GM18951 (cell line): ENCODE results near the gene BNC2.

ENCODE experiments used
- POLR2A ChIP-seq: IDR thresholded peaks from 4 replicates; pipeline ENCODE4 v1.6.1; 2011; ENCODE audit warnings: mild to moderate bottlenecking; ENCODE audit not compliant: insufficient read length, insufficient read depth; ENCODE audit errors: extremely low read depth
- in situ Hi-C: fragments of 300-500 bp; cut with MboI; formaldehyde crosslinking; loops from one replicate; pipeline ENCODE4 v1.12.0; 2022; ENCODE audit warnings: low sequenced_read_pairs, mixed read lengths, inconsistent platforms; ENCODE audit not compliant: unreplicated experiment

BNC2 gene

GRCh38 chr9:16367605-16368231 is 502.8 kb downstream of the BNC2 start:
- TF ChIP-seq POLR2A = no peak

GRCh38 chr9:16364347-16364746 is 506.1 kb downstream of the BNC2 start:
- in situ Hi-C loops = no loop called here
- no peak for TF ChIP-seq POLR2A

More at GRCh38 chr9:16367605-16368231, 502.8 kb downstream of the BNC2 start:
- in situ Hi-C loops = no loop called here

- no peak for TF ChIP-seq POLR2A
- in situ Hi-C loops = no loop called here
Measured at GRCh38 chr9:16363916-16364315, 506.6 kb downstream of the BNC2 start.

GRCh38 chr9:16363073-16363781 is 507.2 kb downstream of the BNC2 start:
- TF ChIP-seq POLR2A = no peak
- in situ Hi-C loops = no loop called here

GRCh38 chr9:16361939-16362338 is 508.5 kb downstream of the BNC2 start:
- in situ Hi-C loops = no loop called here
- TF ChIP-seq POLR2A = no peak

- no peak for TF ChIP-seq POLR2A
- in situ Hi-C loops = no loop called here
Measured at GRCh38 chr9:16361118-16361517, 509.4 kb downstream of the BNC2 start.

- no peak for TF ChIP-seq POLR2A
- in situ Hi-C loops = no loop called here
Measured at GRCh38 chr9:16360247-16360646, 510.2 kb downstream of the BNC2 start.
